GM21360 (cell line): ENCODE results near the gene SMAD9.

ENCODE experiments used
- ATAC-seq: cut with Tn5 transposase; IDR thresholded peaks from one replicate; pipeline ENCODE4 v1.9.1; 2021; ENCODE audit warnings: mild to moderate bottlenecking, moderate library complexity; ENCODE audit not compliant: unreplicated experiment

SMAD9 gene

DNA sequence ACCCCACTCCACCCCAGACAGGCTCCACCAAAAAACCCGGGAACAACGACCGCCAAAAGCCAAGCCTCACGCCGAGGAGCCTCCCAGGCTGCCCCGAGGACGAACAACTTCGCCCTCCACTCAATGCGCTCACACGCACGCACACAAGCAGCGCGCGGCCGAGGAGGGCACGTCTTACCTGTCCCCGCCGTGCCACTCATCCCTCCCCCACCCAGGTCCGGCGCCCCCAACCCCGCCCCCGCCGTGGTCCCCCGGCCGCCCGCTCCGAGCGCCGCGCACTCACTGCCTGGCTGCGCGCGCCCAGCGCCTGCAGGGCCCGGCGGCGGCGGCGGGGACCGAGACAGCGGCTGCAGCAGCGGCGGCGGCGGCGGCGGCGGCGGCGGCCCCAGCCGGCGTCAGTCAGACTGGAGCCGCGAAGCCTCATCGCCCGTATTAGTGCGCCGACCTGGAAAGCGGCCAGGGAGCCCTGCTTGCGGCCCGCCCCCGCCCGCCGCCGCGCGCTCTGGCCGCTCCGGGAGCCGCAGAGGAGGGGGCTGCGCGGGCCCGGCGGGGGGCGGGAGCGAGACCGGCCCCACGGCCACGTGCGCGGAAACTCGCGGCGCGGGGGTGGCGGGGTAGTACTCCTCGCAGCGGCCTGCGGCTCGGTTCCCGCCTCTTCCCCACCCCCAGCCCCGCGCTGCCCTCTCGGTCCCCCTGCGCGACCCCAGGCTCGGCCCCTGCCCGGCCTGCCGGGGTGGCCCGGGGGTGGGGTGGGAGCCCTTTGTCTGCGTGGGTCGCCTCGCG lies at the start of gene SMAD9:
TSS of gene SMAD9 (minus strand) at position 406 of the 783 bp plus-strand sequence. CDS start 40,549 bp downstream, outside the sequence.
- peak; percentile 67 for ATAC-seq

- ATAC-seq: no peak
These were observed 46.4 kb upstream of the SMAD9 start for GRCh38 chr13:36966404-36966803.

GRCh38 chr13:36965767-36966166 lies 45.7 kb upstream of the SMAD9 start:
- no peak for ATAC-seq

DNA sequence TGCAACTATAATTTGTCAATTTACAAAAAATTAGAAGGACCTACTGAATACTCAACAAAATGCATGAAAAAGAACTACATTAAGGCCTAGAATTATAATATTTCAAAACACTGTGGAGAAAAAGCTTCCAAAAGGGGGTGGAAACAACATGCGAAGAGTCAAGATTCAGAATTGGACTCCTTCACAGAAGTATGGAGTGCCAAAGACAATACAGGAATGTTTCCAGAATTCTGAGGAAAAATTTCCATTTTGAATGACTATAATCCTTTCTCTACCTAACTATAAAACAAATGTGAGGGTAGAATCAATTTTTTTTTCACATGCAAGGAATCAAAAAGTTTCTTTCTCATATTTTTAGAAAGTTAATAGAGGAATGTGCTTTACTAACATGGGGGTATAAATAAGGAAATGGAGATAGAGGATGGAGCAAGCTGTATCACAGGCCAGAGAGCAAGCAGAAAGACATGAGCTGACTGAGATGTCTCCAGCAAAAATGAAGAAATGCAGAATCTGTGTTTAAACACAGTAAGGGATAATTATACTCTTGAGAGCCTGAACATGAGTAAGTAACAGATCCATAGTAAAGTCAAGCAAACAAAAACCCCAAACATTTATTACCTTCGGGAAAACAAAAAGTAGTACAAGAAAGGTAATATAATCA lies 39.5 kb upstream of the SMAD9 start:
- ATAC-seq: no peak

DNA sequence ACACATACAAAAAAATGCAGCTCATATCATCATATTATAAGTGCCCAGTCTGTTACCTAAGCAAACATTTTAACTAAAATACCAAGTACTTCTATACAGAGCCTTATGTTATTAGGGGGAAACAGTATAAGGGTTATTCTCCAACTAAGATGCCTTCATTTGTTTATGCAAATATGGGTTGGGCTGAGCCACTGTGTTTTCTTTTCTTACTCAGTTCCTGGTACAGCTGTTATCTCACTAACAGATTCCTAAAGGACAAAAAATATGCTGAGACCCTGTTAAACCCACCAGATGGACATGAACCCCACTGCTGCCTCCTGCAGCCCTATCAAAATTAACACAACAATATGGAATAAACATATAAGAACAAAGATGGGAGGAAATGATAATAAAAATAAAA lies 34.5 kb upstream of the SMAD9 start:
- no peak for ATAC-seq

DNA sequence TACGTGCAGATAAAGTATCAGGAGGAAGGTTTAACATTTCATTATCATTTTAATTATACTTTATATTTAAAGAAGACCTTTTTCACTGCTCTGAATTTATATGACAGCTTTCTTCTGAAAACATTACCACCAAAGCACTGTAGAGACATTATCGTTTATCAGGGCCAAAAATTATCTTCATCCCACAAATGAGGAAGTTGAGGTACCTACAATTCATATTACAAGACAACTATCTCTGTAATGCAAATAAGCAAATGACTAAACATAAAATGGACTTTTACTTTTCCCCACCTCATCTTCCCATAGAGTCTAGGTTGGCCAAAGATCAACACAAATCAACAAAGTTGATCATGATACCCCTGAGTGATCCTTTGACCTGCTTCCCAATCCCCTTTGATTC lies 30.9 kb upstream of the SMAD9 start:
- no peak for ATAC-seq

DNA sequence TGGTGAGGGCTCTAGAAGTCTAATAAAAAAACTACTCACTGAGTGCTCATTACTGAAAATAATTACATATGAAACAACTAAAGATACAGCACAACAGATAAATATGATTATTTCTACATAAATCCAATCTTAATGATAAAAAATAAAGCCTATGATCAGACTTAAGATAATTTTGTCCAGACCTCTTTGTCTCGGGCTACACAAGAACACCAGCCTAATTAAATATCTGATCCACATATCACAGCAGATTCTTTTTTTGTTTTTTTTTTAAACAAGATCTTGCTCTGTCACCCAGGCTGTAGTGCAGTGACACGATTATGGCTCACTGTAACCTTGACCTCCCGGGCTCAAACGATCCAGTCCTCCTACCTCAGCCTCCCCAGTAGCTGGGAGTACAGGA lies 30.3 kb upstream of the SMAD9 start:
- no peak for ATAC-seq

DNA sequence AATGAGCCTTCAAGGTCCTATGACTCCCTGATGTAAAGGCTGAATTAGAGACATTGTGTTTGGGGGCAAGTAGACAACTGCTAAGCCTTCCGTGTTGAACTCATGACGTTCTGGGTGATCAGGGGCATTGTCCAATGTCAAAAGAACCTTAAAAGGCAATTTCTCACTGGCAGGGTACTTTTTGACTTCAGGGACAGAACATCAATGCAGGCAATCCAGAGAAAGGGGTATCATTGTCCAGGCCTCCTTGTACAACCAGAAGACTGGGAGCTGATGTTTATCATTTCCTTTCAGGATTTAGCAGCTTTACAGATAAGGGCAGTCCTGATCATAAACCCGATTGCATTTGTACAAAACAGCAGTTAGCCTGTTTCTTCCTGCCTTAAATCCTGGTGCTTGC lies 25.0 kb upstream of the SMAD9 start:
- no peak for ATAC-seq

- no peak for ATAC-seq
These were observed 5.6 kb upstream of the SMAD9 start for GRCh38 chr13:36925603-36926002.

GRCh38 chr13:36924001-36924400 lies 4.0 kb upstream of the SMAD9 start:
- ATAC-seq: no peak

DNA sequence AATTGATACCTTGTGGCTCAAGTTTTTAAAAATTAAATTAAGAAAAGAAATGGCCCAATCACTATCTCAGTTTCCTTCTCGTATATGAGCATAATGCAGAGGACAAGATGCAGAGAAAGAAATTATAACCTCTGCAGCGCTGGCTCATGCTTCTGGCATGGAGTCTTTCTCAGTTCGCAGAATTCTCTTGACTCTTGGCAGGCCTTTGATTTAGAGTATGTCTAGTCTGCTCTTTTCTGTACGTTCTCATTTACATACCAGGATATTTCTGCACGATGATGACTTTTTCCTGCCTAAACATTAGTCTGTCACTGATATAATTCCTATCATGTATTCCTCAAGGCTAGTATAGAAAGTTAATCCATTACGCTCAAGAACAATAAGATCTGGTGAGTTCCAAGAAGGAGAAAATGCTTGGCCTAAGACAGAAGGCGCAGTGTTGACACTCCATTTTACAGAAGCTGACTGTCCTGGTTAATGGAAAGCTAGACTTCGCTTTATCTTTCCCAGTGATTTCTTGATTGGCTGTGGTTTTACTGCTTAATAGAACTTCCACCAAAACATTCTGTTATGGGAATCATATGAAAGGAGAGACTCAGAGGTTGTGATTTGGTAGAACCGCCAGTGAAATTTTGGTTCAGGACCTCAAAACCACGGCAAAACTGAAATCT lies 1.7 kb upstream of the SMAD9 start:
- no peak for ATAC-seq

GRCh38 chr13:36920616-36921185 lies 663 bp upstream of the SMAD9 start:
- ATAC-seq: no peak

- ATAC-seq: no peak
These were observed 736 bp downstream of the SMAD9 start for GRCh38 chr13:36919171-36919832.

DNA sequence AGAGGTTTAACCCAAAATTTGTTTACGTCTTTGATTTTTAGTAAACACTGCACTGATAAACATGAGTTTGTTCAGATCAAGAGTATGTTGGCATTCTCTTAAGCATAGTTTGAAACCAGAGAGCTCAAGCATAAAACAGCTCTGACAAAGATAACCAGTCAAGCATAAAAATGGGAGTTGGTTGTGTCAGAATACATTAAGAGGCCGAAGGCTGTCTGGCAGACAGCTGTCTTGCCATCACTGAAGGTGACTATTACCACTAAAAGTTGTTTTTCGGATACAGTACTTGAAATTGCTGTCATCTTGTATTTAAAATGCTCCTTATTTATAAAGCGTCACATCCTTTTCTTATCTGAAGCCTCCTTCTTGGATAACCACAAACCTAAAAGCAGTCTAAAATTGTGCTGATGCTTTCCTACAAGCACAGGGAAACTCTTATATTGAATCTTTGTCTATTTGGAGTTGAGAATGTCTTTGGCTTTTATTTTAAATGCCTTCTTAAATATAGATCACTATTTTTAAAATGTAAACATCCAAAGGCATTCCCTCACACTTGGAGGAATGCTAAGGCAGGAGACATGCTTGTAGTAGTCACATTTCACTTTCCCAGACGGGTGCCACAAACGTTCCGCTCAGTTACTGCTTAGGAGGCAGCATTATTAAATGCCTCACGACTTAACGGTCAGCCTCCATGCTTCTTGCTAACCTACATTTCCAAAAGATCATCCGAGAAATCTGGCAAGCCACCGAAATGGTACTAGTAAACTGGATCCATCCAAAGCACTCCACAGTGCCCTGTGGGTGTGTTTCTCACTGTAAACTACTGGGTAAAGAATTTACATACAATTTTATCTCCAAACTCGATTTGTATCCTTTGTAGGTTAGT lies 1.5 kb downstream of the SMAD9 start:
- ATAC-seq: no peak

GRCh38 chr13:36917311-36917710 lies 2.7 kb downstream of the SMAD9 start:
- ATAC-seq: no peak

DNA sequence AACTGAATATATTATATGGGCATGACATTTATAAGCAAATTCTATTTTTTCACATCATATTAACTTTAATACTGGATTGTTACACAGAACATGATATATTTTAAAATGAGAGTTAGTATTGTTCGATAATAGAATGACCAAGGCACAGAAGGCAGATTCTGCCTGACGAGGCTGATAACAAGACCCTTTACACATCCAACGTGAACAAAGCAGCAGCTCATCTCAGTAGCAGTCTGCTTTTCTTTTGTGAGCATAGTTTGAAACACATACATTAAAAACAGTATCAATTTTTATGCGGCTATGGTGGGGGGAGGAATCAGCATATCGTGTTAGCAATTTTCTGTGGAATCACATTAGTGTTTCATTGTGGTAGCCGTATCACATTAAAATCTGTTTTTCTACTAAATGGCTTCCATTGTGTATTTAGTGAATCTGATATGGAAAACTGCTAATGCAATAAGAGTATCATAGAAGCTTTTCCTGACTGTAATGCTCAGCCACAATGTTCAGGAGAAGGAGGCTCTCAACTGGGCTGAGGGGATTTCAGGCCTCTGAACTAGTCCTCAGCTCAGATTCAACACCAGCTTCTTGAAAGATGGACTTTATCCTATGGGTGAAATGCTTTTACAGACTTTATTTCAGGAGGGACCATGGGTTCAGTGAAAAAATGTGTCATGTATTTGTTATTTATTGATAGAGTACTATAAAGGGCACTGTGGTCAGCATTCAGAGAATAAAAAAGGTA lies 4.0 kb downstream of the SMAD9 start:
- ATAC-seq: no peak

GRCh38 chr13:36915106-36915505 lies 4.9 kb downstream of the SMAD9 start:
- no peak for ATAC-seq

- ATAC-seq: no peak
These were observed 5.4 kb downstream of the SMAD9 start for GRCh38 chr13:36914648-36915047.

DNA sequence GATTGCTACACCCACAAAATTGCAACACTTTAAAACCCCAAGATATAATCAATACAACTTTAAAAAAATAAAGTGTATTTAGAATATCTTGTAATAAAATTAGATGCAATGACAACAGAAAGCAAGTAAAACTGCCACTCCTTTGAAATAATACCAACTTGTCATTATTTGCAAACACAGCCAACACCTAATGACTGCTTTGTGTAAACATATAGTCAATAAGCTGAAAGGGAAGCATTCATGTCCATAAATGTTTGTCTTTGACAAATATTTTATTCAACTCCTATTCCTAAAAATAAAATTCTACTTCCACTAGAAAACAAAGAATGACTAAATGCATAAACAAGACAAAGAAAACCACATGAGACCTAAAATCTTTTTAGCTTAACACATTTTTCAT lies 6.6 kb downstream of the SMAD9 start:
- ATAC-seq: no peak
